Left lung (tissue), 10 donors: ENCODE results near the gene OR5H14. TPM values are rescaled to one million over a fixed set of nuclear protein-coding genes. Genes with fewer than 3 reads are reported as not detected.
"Not testable (repeated sequence)": the region's sequence is repeated elsewhere in the genome, so short reads cannot be mapped to it uniquely, and the experiment has no call there.

Experiments
- ATAC-seq: fragments of 200-7000 bp; cut with Tn5 transposase; one replicate; pipeline ENCODE4 v1.9.1; 2020; ENCODE audit warnings: moderate library complexity
- DNase-seq, 4 donors: peaks; one replicate each; pipeline ENCODE4 v3.0.0-alpha.2; 2013 to 2020
- H3K27ac ChIP-seq, 2 donors: fragments of 200-600 bp; sonication (generic) in 1 of 2; one replicate each; pipeline versions ENCODE4 v1.5.0 to v1.8.0; 2020 to 2021
- H3K27me3 ChIP-seq, 2 donors: fragments of 200-600 bp; sonication (generic) in 1 of 2; one replicate each; pipeline versions ENCODE4 v1.5.0 to v1.8.0; 2020 to 2021
- H3K36me3 ChIP-seq, 2 donors: fragments of 200-600 bp; sonication (generic) in 1 of 2; one replicate each; pipeline versions ENCODE4 v1.5.0 to v1.8.0; 2020 to 2021
- H3K4me1 ChIP-seq, 2 donors: fragments of 200-600 bp; one replicate each; pipeline ENCODE4 v1.8.0; 2021
- H3K4me3 ChIP-seq, 2 donors: fragments of 200-600 bp; sonication (generic) in 1 of 2; one replicate each; pipeline versions ENCODE4 v1.5.0 to v1.8.0; 2020 to 2021; ENCODE audit warnings: mild to moderate bottlenecking in 1 of 2
- H3K9me3 ChIP-seq, 2 donors: fragments of 200-600 bp; sonication (generic) in 1 of 2; one replicate each; pipeline versions ENCODE4 v1.5.0 to v1.8.0; 2020 to 2021
- intact Hi-C, 2 donors: fragments of 100-400 bp; cut with DNase I; formaldehyde crosslinking; loops; one replicate each; pipeline versions ENCODE4 v1.11.2 to v1.14.2; 2022
- polyA plus RNA-seq, 6 donors: library from polyadenylated mRNA; unstranded; fragments of 120-200 nt; gene quantifications; one replicate each; pipeline ENCODE4 v1.2.1, GENCODE V29; 2013; ENCODE audit not compliant: insufficient read length in 6 of 6
- total RNA-seq, 2 donors: library from RNA; stranded (reverse); fragmentation: NEBNext Ultra II Directional; extraction: Animal tissue kit (Norgen Biotek cat#: 25700); gene quantifications; one replicate each; pipeline ENCODE4 v1.2.1, GENCODE V29; 2021
- TF ChIP-seq, protein P1 (sequence below), 2 donors: fragments of 200-600 bp; sonication (generic) in 1 of 2; IDR thresholded peaks; one replicate each; pipeline versions ENCODE4 v1.5.0 to v1.8.0; 2021; ENCODE audit warnings: antibody characterized with exemption in 2 of 2
- donor health status: DM: no; HTN: yes; CAD: no.
- donor health status: DM: no; HTN: no; CAD: no.

Gene OR5H14
- total and polyA plus RNA-seq, 8 donors: 0.03 TPM; not detected in 5

DNA sequence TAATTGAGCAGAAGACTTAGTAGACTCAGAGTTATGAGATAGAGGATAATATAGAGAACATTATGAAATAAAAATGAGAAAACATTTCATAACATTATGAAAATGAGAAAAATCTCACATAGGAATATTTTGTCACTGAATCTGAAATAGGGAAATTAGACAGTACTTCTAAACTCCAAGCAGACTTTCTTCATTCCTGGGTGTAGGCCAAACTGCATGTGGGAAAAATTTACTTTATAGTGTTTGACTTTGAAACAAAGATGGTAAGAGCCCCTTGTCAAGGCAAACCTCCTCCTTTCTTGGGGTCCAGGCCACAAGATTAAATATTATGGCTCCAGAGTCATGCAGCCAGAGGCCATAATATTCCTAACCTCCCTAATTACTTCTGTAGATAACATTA, 6.7 kb upstream of the OR5H14 start:
- no peaks in the 10 kb centered on the region for H3K9me3 ChIP-seq

DNA sequence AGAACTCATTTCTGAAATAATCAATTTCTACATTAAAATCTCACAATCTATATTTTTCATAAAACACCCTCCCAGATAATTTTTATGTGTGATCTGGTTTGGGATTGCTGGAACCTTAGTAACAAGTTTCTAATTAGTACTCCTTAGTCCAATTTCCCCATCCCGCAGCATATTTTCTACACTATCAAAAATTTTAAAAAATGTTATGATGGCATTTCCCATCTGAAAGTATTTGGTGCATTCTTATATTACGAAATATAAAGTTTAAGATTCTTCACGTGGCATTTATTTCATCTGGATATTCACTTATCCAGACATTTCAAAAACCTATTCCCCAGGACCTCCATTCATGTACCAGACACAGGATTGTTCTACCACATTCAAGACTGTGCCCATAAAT, 1.5 kb downstream of the OR5H14 start:
- Histone ChIP-seq H3K36me3 (no peaks in the 10 kb centered on the region), H3K27ac (no peak overlapping the region), H3K4me1 (no peaks in the 10 kb centered on the region), H3K27me3 (no peaks in the 10 kb centered on the region), H3K9me3 (no peaks in the 10 kb centered on the region), H3K4me3 (no peak overlapping the region)
- DNase-seq (no peak), ATAC-seq (no peak)
- TF ChIP-seq, protein P1, sequence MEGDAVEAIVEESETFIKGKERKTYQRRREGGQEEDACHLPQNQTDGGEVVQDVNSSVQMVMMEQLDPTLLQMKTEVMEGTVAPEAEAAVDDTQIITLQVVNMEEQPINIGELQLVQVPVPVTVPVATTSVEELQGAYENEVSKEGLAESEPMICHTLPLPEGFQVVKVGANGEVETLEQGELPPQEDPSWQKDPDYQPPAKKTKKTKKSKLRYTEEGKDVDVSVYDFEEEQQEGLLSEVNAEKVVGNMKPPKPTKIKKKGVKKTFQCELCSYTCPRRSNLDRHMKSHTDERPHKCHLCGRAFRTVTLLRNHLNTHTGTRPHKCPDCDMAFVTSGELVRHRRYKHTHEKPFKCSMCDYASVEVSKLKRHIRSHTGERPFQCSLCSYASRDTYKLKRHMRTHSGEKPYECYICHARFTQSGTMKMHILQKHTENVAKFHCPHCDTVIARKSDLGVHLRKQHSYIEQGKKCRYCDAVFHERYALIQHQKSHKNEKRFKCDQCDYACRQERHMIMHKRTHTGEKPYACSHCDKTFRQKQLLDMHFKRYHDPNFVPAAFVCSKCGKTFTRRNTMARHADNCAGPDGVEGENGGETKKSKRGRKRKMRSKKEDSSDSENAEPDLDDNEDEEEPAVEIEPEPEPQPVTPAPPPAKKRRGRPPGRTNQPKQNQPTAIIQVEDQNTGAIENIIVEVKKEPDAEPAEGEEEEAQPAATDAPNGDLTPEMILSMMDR (IDR thresholded peaks at IDR 0.05): no peak
- intact Hi-C loops: no loop called here

More for the DNA sequence above, 6.7 kb upstream of the OR5H14 start:
- H3K36me3 ChIP-seq: no peaks in the 10 kb centered on the region
- H3K4me1 ChIP-seq: no peaks in the 10 kb centered on the region
- no peaks in the 10 kb centered on the region for H3K27me3 ChIP-seq
- intact Hi-C loops: no loop called here
- no peak overlapping the region for H3K4me3 ChIP-seq
- no peak for DNase-seq
- TF ChIP-seq, protein P1 (IDR thresholded peaks at IDR 0.05): no peak
- no peak for ATAC-seq
- no peak overlapping the region for H3K27ac ChIP-seq

DNA sequence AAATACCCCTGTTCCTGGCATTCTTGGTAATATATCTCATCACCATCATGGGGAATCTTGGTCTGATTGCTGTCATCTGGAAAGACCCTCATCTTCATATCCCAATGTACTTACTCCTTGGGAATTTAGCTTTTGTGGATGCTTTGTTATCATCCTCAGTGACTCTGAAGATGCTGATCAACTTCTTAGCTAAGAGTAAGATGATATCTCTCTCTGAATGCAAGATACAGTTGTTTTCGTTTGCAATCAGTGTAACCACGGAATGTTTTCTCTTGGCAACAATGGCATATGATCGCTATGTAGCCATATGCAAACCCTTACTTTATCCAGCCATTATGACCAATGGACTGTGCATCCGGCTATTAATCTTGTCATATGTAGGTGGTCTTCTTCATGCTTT, 2.2 kb downstream of the OR5H14 start:
- H3K27me3 ChIP-seq, H3K4me3 ChIP-seq, H3K4me1 ChIP-seq, H3K9me3 ChIP-seq, ATAC-seq, intact Hi-C loops, DNase-seq, H3K36me3 ChIP-seq, H3K27ac ChIP-seq: not testable (repeated sequence)

DNA sequence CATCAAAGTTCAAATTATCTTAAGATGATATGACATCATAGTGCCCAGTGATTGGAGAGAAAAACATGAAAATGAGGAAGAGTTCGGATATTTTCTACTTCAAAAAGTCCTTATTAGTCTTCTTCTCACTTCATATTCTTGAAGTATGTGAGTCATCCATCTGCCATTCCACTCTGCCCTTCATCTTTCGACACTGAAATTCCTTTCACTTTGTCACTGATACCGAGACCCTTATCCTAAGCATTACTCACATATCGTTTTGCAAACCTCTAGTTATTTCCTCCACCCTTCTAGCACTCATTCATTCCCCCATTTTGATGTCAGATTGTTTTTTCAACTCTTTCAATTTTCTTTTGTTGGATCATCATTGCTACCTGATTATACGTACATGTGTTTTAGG, 4.0 kb downstream of the OR5H14 start:
- no peaks in the 10 kb centered on the region for H3K36me3 ChIP-seq
- TF ChIP-seq, protein P1 (IDR thresholded peaks at IDR 0.05): no peak
- no peaks in the 10 kb centered on the region for H3K9me3 ChIP-seq
- no peak overlapping the region for H3K27ac ChIP-seq
- H3K4me1 ChIP-seq: no peaks in the 10 kb centered on the region
- DNase-seq (no peak), ATAC-seq (peak; percentile 72)
- intact Hi-C loops: no loop called here
- no peaks in the 10 kb centered on the region for H3K27me3 ChIP-seq
- H3K4me3 ChIP-seq: no peak overlapping the region

DNA sequence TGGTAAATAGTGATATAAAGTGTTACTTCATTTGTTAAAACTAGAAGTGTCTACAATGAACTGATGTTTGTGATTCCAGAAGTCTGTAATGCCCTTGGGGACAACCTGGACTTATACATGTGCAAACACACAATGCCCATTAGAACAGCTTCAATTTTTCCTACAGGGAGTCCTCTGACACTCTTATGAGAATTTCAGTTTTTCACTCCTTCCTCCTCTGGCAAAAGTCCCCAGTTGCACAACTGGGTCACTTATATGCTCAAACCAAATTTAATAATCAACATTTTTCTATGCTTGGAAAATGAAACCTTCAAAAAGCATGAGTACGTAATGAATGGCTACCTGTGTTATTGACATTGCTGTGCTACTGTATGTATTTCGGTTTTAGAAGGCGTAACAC, 19.1 kb downstream of the OR5H14 start, which contains the start of gene OR5H15:
OR5H15 (plus strand) TSS at position 301 of the 400 bp plus-strand sequence. CDS start 2,004 bp downstream, outside the sequence.
- ATAC-seq (no peak), DNase-seq (no peak)
- TF ChIP-seq, protein P1 (IDR thresholded peaks at IDR 0.05): no peak
- intact Hi-C loops: no loop called here
- no peaks in the 10 kb centered on the region for H3K9me3 ChIP-seq
- H3K4me3 ChIP-seq: no peak within 1 kb of the TSS
- H3K27ac ChIP-seq: no peak within 1 kb of the TSS
- H3K4me1 ChIP-seq: no peaks in the 10 kb centered on the region
- no peaks in the 10 kb centered on the region for H3K36me3 ChIP-seq
- no peaks in the 10 kb centered on the region for H3K27me3 ChIP-seq

DNA sequence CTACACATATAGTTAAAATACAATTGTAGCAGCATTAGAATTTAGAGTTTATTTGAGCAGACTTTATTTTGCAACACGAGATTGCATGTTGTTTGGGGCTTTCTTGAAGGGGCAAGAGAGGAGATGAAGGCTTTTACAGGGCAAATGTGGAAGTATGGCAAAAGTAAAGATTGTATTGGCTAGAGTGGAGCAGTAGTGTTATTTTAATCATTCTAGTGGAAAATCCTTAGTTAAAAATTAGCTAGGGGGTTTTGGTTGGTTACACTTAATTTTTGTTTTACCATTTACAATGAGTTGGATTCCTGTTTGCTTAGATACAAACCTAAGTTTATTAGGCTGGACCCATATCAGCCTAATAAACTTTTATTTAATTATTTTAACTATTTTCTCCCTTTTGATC, 23.8 kb downstream of the OR5H14 start:
- intact Hi-C loops: no loop called here
- Histone ChIP-seq H3K9me3 (peaks cover 0 to 4% of the 10 kb centered on the region in 2 donors), H3K4me3 (no peak overlapping the region), H3K27ac (no peak overlapping the region), H3K36me3 (no peaks in the 10 kb centered on the region), H3K4me1 (no peaks in the 10 kb centered on the region), H3K27me3 (no peaks in the 10 kb centered on the region)
- ATAC-seq (no peak), DNase-seq (no peak)
- TF ChIP-seq, protein P1 (IDR thresholded peaks at IDR 0.05): no peak
